Mesodermal cell (in vitro differentiated cells): Measurements from ENCODE around the gene ARHGAP23.

Experiments
- H3K27ac ChIP-seq: 2 replicates; pipeline ENCODE4 v1.7.0; 2013; ENCODE audit warnings: mild to moderate bottlenecking, low read depth, low read length, moderate library complexity; ENCODE audit not compliant: severe bottlenecking
- H3K36me3 ChIP-seq: 2 replicates; pipeline ENCODE4 v1.7.1; 2013; ENCODE audit warnings: mild to moderate bottlenecking, low read length, moderate library complexity; ENCODE audit not compliant: control insufficient read depth, insufficient read depth
- H3K4me1 ChIP-seq: one replicate; pipeline ENCODE4 v1.7.1; 2013; ENCODE audit warnings: mild to moderate bottlenecking, low read length; ENCODE audit not compliant: insufficient read depth, control insufficient read depth, poor library complexity, severe bottlenecking
- H3K4me3 ChIP-seq: 2 replicates; pipeline ENCODE4 v1.7.0; 2013; ENCODE audit warnings: low read length, control low read depth, mild to moderate bottlenecking; ENCODE audit not compliant: insufficient read depth, poor library complexity, severe bottlenecking; ENCODE audit errors: extremely low read depth
- H3K9me3 ChIP-seq: 2 replicates; pipeline ENCODE4 v1.7.1; 2013; ENCODE audit warnings: mild to moderate bottlenecking, low read length, moderate library complexity; ENCODE audit not compliant: control insufficient read depth
- WGBS, 2 experiments: methylation state at CpG; one replicate each; pipeline ENCODE4 v1.1.5; 2013; ENCODE audit warnings: missing lambda C conversion rate in 2 of 2; ENCODE audit not compliant: insufficient coverage in 2 of 2; 5-methylcytosine and 5-hydroxymethylcytosine counted together

Gene ARHGAP23

GRCh38 chr17:38421171-38421841 is 7.0 kb upstream of the ARHGAP23 start:
- H3K4me1 ChIP-seq, result peaks cover 49% of the 10 kb centered on the region
- H3K36me3 ChIP-seq, result no peaks in the 10 kb centered on the region
- H3K4me3 ChIP-seq, result no peak overlapping the region
- WGBS, 2 experiments, result 72% methylated on average over 9 to 10 of the region's 14 CpGs
- H3K9me3 ChIP-seq, result no peaks in the 10 kb centered on the region
- peak overlapping the region; percentile 30 for H3K27ac ChIP-seq

GRCh38 chr17:38421871-38422827 is 6.1 kb upstream of the ARHGAP23 start:
- H3K27ac ChIP-seq, result peak overlapping the region; percentile 30

GRCh38 chr17:38424297-38424972 is 3.8 kb upstream of the ARHGAP23 start:
- Histone ChIP-seq H3K36me3 (no peaks in the 10 kb centered on the region), H3K4me1 (peaks cover 53% of the 10 kb centered on the region), H3K4me3 (no peak overlapping the region), H3K27ac (no peak overlapping the region), H3K9me3 (no peaks in the 10 kb centered on the region)
- 86 to 88% methylated on average over 4 to 6 of the region's 6 CpGs for WGBS, 2 experiments

More at GRCh38 chr17:38421871-38422827, 6.1 kb upstream of the ARHGAP23 start:
- Histone ChIP-seq H3K9me3 (no peaks in the 10 kb centered on the region), H3K36me3 (no peaks in the 10 kb centered on the region), H3K4me1 (peaks cover 54% of the 10 kb centered on the region), H3K4me3 (no peak overlapping the region)
- WGBS, 2 experiments, result 88% methylated on average over 13 to 16 of the region's 17 CpGs

DNA sequence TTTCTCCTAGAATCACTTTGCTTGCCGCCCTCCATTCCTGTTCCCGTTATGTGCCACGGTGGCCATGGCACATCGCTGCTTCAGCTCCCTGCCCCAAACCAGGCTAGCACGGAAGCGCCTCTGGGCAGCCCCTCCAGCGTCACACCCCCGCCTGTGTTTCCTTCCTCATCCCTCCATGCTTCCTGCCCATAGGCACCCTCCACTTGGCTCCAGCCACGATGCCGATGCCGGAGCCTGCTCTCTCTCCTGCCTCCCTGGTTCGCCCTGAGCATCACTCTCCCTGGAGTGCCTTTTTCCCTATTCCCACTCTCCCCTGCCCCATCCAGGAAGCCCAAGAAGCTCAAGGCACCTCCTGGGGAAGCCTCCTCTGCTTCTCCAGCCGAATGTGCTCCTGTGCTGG is 3.2 kb upstream of the ARHGAP23 start:
- Histone ChIP-seq H3K27ac (no peak overlapping the region), H3K4me1 (peaks cover 53% of the 10 kb centered on the region), H3K36me3 (no peaks in the 10 kb centered on the region), H3K4me3 (no peak overlapping the region), H3K9me3 (no peaks in the 10 kb centered on the region)
- WGBS, 2 experiments, result 80 to 82% methylated on average over 8 to 13 of the region's 13 CpGs

DNA sequence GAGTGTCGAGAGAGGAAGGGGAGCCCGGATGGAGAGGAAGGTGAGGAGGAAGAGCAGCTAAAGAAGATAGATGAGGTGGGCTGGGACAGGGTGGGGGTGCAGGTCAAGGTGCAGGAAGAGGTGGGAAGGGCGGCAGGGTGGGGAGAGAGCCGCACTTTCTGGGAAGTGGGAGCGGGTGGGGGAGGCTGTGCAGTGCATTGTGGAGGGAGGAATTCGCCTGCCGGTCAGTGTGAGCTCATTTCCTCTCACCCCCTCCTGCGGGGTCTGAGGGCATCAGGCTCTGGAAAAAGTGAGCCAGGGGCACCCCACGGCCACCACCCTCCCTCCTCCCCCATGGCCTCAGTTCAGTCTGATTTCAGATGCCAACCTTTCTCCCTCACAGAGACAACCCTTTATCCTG is 2.5 kb upstream of the ARHGAP23 start:
- Histone ChIP-seq H3K27ac (peak overlapping the region; percentile 53), H3K36me3 (peaks cover under 1% of the 10 kb centered on the region), H3K4me1 (peaks cover 49% of the 10 kb centered on the region), H3K4me3 (no peak overlapping the region), H3K9me3 (no peaks in the 10 kb centered on the region)
- WGBS, 2 experiments, result 46 to 50% methylated on average over 6 to 7 of the region's 9 CpGs

DNA sequence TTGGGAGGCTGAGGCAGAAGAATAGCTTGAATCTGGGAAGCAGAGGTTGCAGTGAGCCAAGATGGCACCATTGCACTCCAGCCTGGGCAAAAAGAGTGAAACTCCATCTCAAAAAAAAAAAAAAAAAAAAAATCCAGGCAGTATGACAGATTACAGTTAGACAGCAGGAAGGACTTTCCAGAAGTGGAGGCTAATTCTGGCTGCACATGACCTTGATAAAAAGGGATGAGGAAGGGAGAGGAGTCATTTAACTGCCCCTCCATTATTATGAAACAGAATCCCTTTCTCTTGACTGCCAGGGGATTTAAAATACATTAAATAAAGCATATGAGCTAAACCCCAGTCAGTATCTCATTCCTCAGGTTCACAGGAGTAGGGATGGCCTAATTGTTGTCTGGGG is 1.8 kb upstream of the ARHGAP23 start:
- no peaks in the 10 kb centered on the region for H3K9me3 ChIP-seq
- peaks cover 7% of the 10 kb centered on the region for H3K36me3 ChIP-seq
- H3K4me3 ChIP-seq, result no peak overlapping the region
- H3K27ac ChIP-seq, result no peak overlapping the region
- H3K4me1 ChIP-seq, result peaks cover 42% of the 10 kb centered on the region

DNA sequence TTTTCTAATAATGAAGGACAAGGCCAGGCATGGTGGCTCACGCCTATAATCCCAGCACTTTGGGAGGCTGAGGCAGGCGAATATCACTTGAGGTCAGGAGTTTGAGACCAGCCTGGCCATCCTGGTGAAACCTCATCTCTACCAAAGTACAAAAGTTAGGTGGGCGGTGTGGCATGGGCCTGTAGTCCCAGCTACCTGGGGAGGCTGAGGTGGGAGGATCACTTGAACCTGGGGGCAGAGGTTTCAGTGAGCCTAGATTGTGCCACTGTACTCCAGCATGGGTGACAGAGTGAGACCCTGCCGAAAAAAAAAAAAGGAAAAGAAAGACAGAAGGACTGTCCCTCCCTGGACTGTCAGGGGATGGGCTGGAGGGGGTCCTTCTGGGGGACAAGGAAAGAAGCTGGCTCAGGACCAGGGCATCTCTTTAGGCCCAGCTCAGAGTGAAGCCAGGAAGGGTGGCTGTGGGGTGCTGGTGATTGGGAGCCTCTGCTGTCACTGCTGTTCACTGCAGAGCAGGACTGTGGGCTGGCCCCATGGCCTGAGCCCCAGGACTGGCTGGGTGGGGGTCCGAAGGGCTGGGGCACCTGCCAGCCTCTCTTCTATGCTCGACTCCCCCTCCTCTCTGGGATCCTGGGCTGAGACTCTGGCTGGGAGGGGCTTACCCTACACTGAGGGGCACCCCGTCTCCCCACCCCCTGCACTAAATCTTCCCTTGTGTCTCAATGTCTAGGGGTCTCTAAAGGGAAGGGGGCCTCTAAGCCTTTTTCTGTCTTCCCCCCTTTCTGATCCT is 909 bp upstream of the ARHGAP23 start:
- Histone ChIP-seq H3K4me1 (peaks cover 37% of the 10 kb centered on the region), H3K9me3 (no peaks in the 10 kb centered on the region), H3K36me3 (peaks cover 14% of the 10 kb centered on the region), H3K4me3 (peak overlapping the region; percentile 90), H3K27ac (no peak overlapping the region)
- 81 to 90% methylated on average over 3 to 7 of the region's 7 CpGs for WGBS, 2 experiments

- Histone ChIP-seq H3K27ac (peak overlapping the region; percentile 29), H3K9me3 (no peaks in the 10 kb centered on the region), H3K36me3 (peaks cover 14% of the 10 kb centered on the region), H3K4me1 (peaks cover 37% of the 10 kb centered on the region), H3K4me3 (peak overlapping the region; percentile 90)
- WGBS, 2 experiments, result 2% methylated on average over 22 to 27 of the region's 56 CpGs
Observed at GRCh38 chr17:38428643-38429371, 543 bp downstream of the ARHGAP23 start.

DNA sequence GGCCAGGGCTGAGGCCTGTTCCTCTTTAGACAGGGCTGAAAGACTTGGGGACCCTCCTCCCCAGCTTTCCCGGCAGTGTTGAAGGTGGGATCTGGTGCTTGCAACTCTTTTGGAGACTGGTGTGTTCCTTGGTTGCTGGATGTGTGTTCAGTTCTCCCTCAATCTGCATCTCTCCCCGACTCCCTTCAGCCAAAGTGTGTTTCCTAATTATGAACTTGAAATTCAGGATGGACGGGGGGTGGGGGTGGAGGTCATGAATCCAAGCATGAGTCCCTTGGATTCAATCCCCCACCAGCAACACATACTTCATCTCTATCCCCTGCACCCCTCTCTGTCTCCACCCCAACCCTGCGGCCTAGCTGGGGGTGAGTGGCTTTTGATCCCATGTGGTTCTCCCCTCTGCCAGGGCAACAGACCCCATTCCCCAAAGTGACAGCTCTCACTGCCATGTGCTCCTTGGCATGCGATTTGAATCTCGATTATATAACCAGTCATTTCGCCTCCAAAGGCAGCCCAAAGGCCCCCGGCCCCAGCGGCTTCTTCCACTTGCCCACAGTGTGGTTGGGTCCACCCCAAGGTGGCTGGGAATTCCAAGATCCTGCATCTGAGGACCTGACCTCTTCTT is 1.3 kb downstream of the ARHGAP23 start:
- Histone ChIP-seq H3K4me3 (peak overlapping the region; percentile 90), H3K4me1 (peaks cover 37% of the 10 kb centered on the region), H3K9me3 (no peaks in the 10 kb centered on the region), H3K36me3 (peaks cover 14% of the 10 kb centered on the region), H3K27ac (peak overlapping the region; percentile 16)
- WGBS, 2 experiments, result 84 to 87% methylated on average over 6 to 7 of the region's 9 CpGs
